Thyroid gland (tissue), 4 donors: ENCODE measurements around the gene SOX10.

Experiments used
- CTCF ChIP-seq, 6 experiments: fragments of 200-600 bp in 3 of 6; fragments of 450-650 bp in 3 of 6; sonication (generic) in 3 of 6; IDR thresholded peaks; one replicate each; pipeline ENCODE4 v1.5.1; 2016 to 2019; ENCODE audit warnings: antibody characterized with exemption in 6 of 6, mild to moderate bottlenecking in 2 of 6, inconsistent platforms in 1 of 6, moderate library complexity in 1 of 6
- POLR2A ChIP-seq, 2 donors: fragments of 450-650 bp; IDR thresholded peaks; one replicate each; pipeline ENCODE4 v1.6.1; 2017; ENCODE audit warnings: antibody characterized with exemption in 2 of 2, mild to moderate bottlenecking in 2 of 2, moderate library complexity in 1 of 2

GRCh38 chr22:37931893-37932389 is 52.4 kb downstream of the SOX10 start:
- TF ChIP-seq CTCF (IDR thresholded peaks at IDR 0.05) (no peak), POLR2A (IDR thresholded peaks at IDR 0.05) (no peak)
